KMS-11 (cell line): Measurements from ENCODE around the gene HOXA1.

Source experiments
- H2AFZ ChIP-seq: fragments of 200-600 bp; sonication (generic); 2 replicates; pipeline ENCODE4 v1.6.1; 2016; ENCODE audit warnings: antibody characterized with exemption, mixed run types, low read depth
- H3K27ac ChIP-seq: fragments of 200-600 bp; sonication (generic); 2 replicates; pipeline ENCODE4 v1.6.1; 2016; ENCODE audit warnings: mild to moderate bottlenecking, mixed run types
- H3K27me3 ChIP-seq: fragments of 200-600 bp; sonication (generic); 2 replicates; pipeline ENCODE4 v1.6.1; 2017; ENCODE audit warnings: mild to moderate bottlenecking, low read depth, mixed run types, moderate library complexity; ENCODE audit not compliant: insufficient read depth
- H3K36me3 ChIP-seq: fragments of 200-600 bp; sonication (generic); 2 replicates; pipeline ENCODE4 v1.6.1; 2017; ENCODE audit warnings: mild to moderate bottlenecking, mixed run types; ENCODE audit not compliant: insufficient read depth
- H3K4me1 ChIP-seq: fragments of 200-600 bp; sonication (generic); 2 replicates; pipeline ENCODE4 v1.6.1; 2016; ENCODE audit warnings: mild to moderate bottlenecking, low read depth, mixed run types; ENCODE audit not compliant: poor library complexity, severe bottlenecking
- H3K4me2 ChIP-seq: fragments of 200-600 bp; sonication (generic); 2 replicates; pipeline ENCODE4 v1.7.0; 2016; ENCODE audit warnings: mild to moderate bottlenecking, mixed run types
- H3K4me3 ChIP-seq: fragments of 200-600 bp; sonication (generic); IDR thresholded peaks from 2 replicates; pipeline ENCODE4 v1.6.1; 2017; ENCODE audit warnings: low read depth, low read length, mixed read lengths; ENCODE audit not compliant: insufficient read depth
- H3K79me2 ChIP-seq: fragments of 200-600 bp; sonication (generic); 2 replicates; pipeline ENCODE4 v1.6.1; 2016; ENCODE audit warnings: low read depth, mixed run types; ENCODE audit not compliant: insufficient read depth
- H3K9ac ChIP-seq: fragments of 200-600 bp; sonication (generic); 2 replicates; pipeline ENCODE4 v1.6.1; 2016; ENCODE audit warnings: mild to moderate bottlenecking, mixed run types
- H4K20me1 ChIP-seq: fragments of 200-600 bp; sonication (generic); 2 replicates; pipeline ENCODE4 v1.6.1; 2016; ENCODE audit warnings: mild to moderate bottlenecking, mixed run types; ENCODE audit not compliant: insufficient read depth
- CTCF ChIP-seq: fragments of 200-600 bp; sonication (generic); conservative IDR thresholded peaks from 2 replicates; pipeline ENCODE4 v1.6.1; 2017; ENCODE audit warnings: low read depth, mild to moderate bottlenecking, antibody characterized with exemption, low read length, moderate library complexity, mixed read lengths

Gene HOXA1

GRCh38 chr7:27101957-27102580 lies 6.3 kb upstream of the HOXA1 start:
- no peak for TF ChIP-seq CTCF
- Histone ChIP-seq H2AFZ (no peak overlapping the region), H3K79me2 (peaks cover 13% of the 10 kb centered on the region), H3K4me3 (no peak overlapping the region), H3K4me1 (peaks cover 7% of the 10 kb centered on the region), H3K27ac (no peak overlapping the region), H3K36me3 (no peaks in the 10 kb centered on the region), H4K20me1 (no peaks in the 10 kb centered on the region; the same call in 1 of the 2 replicates), H3K27me3 (no peaks in the 10 kb centered on the region), H3K4me2 (no peak overlapping the region), H3K9ac (no peak overlapping the region)

- Histone ChIP-seq H4K20me1 (no peaks in the 10 kb centered on the region; the same call in 1 of the 2 replicates), H3K4me3 (no peak overlapping the region), H3K4me1 (peaks cover 7% of the 10 kb centered on the region), H3K9ac (no peak overlapping the region), H3K79me2 (peaks cover 16% of the 10 kb centered on the region), H3K27ac (no peak overlapping the region), H3K4me2 (no peak overlapping the region), H3K27me3 (no peaks in the 10 kb centered on the region), H2AFZ (no peak overlapping the region), H3K36me3 (no peaks in the 10 kb centered on the region)
- no peak for TF ChIP-seq CTCF
Measured at GRCh38 chr7:27101171-27101956, 5.6 kb upstream of the HOXA1 start.

- Histone ChIP-seq H4K20me1 (no peaks in the 10 kb centered on the region; the same call in 1 of the 2 replicates), H3K4me1 (peaks cover 7% of the 10 kb centered on the region), H3K27ac (no peak overlapping the region), H2AFZ (no peak overlapping the region), H3K36me3 (no peaks in the 10 kb centered on the region), H3K79me2 (peaks cover 16% of the 10 kb centered on the region), H3K9ac (no peak overlapping the region), H3K27me3 (no peaks in the 10 kb centered on the region), H3K4me2 (no peak overlapping the region), H3K4me3 (no peak overlapping the region)
- no peak for TF ChIP-seq CTCF
Measured at GRCh38 chr7:27100694-27101170, 4.9 kb upstream of the HOXA1 start.

- Histone ChIP-seq H3K4me1 (peaks cover 7% of the 10 kb centered on the region), H3K79me2 (peaks cover 16% of the 10 kb centered on the region), H3K4me3 (no peak overlapping the region), H3K4me2 (no peak overlapping the region), H3K9ac (no peak overlapping the region), H3K27ac (no peak overlapping the region), H3K27me3 (no peaks in the 10 kb centered on the region), H4K20me1 (no peaks in the 10 kb centered on the region; the same call in 1 of the 2 replicates), H3K36me3 (no peaks in the 10 kb centered on the region), H2AFZ (no peak overlapping the region)
- TF ChIP-seq CTCF = no peak
Measured at GRCh38 chr7:27099453-27100370, 3.9 kb upstream of the HOXA1 start.
